GM19099 (cell line): ENCODE measurements around the gene CHST12.

ENCODE experiments used
- POLR2A ChIP-seq: IDR thresholded peaks from 3 replicates; pipeline ENCODE4 v1.6.1; 2011; ENCODE audit warnings: low read depth; ENCODE audit not compliant: insufficient read length; ENCODE audit errors: extremely low read depth

CHST12 gene

GRCh38 chr7:2487586-2488271 is 84.3 kb downstream of the CHST12 start:
- no peak for TF ChIP-seq POLR2A

- no peak for TF ChIP-seq POLR2A
Measured at GRCh38 chr7:2488272-2488645, 84.8 kb downstream of the CHST12 start.

- no peak for TF ChIP-seq POLR2A
Measured at GRCh38 chr7:2488681-2489080, 85.3 kb downstream of the CHST12 start.

- TF ChIP-seq POLR2A, result no peak
Measured at GRCh38 chr7:2490181-2490651, 86.8 kb downstream of the CHST12 start.

GRCh38 chr7:2492038-2492437 is 88.6 kb downstream of the CHST12 start:
- no peak for TF ChIP-seq POLR2A

- TF ChIP-seq POLR2A, result no peak
Measured at GRCh38 chr7:2493205-2494164, 90.1 kb downstream of the CHST12 start.

GRCh38 chr7:2494191-2495130 is 91.0 kb downstream of the CHST12 start:
- TF ChIP-seq POLR2A, result no peak

- no peak for TF ChIP-seq POLR2A
Measured at GRCh38 chr7:2495418-2496299, 92.2 kb downstream of the CHST12 start.

GRCh38 chr7:2496375-2496774 is 93.0 kb downstream of the CHST12 start:
- no peak for TF ChIP-seq POLR2A

GRCh38 chr7:2497065-2497464 is 93.7 kb downstream of the CHST12 start:
- TF ChIP-seq POLR2A, result no peak

GRCh38 chr7:2497500-2498336 is 94.3 kb downstream of the CHST12 start:
- no peak for TF ChIP-seq POLR2A
